ENCODE results near the gene ATG10.

- no peak for TF ChIP-seq CTCF (IDR thresholded peaks at IDR 0.05; ENCODE audit: low read length)
- no peak for TF ChIP-seq EZH2 (IDR thresholded peaks at IDR 0.05; ENCODE audit: borderline replicate concordance, low read length)
Observed at GRCh38 chr5:81963544-81963943, 8.3 kb upstream of the ATG10 start.

All from OCI-LY1 (cell line).